Measurements from ENCODE around the gene PPP4R3A. TPM values are rescaled to one million over a fixed set of nuclear protein-coding genes. Genes with fewer than 3 reads are reported as not detected.

Gene PPP4R3A
- total RNA-seq, 2 donors from 2014 or later, result 79.3 to 90.9 TPM

GRCh38 chr14:91521061-91521640 is 11.0 kb upstream of the PPP4R3A start:
- DNase-seq, result no peak
- no peak for TF ChIP-seq CTCF (IDR thresholded peaks at IDR 0.05)
- Histone ChIP-seq H3K9me3 (no peaks in the 10 kb centered on the region), H3K9ac (ENCODE audit: low read depth in 2 of 2, low read length in 2 of 2) (no peak overlapping the region), H3K4me3 (no peak overlapping the region), H3K36me3 (no peaks in the 10 kb centered on the region), H3K4me1 (no peaks in the 10 kb centered on the region), H3K27ac (no peak overlapping the region), H3K27me3 (no peaks in the 10 kb centered on the region)
- intact Hi-C loops (cut with DNase I), result no loop called here

GRCh38 chr14:91520138-91520537 is 10.0 kb upstream of the PPP4R3A start:
- no peak for TF ChIP-seq CTCF (IDR thresholded peaks at IDR 0.05)
- intact Hi-C loops (cut with DNase I), result no loop called here
- Histone ChIP-seq H3K9ac (ENCODE audit: low read depth in 2 of 2, low read length in 2 of 2) (no peak overlapping the region), H3K4me1 (no peaks in the 10 kb centered on the region), H3K4me3 (no peak overlapping the region), H3K27ac (no peak overlapping the region), H3K27me3 (no peaks in the 10 kb centered on the region), H3K9me3 (no peaks in the 10 kb centered on the region), H3K36me3 (no peaks in the 10 kb centered on the region)
- DNase-seq, result no peak

GRCh38 chr14:91519239-91520036 is 9.3 kb upstream of the PPP4R3A start:
- H3K27me3 ChIP-seq, result no peaks in the 10 kb centered on the region
- DNase-seq, result no peak
- no peaks in the 10 kb centered on the region for H3K9me3 ChIP-seq
- no peak for TF ChIP-seq CTCF (IDR thresholded peaks at IDR 0.05)
- no peaks in the 10 kb centered on the region for H3K4me1 ChIP-seq
- no peak overlapping the region for H3K4me3 ChIP-seq
- H3K36me3 ChIP-seq, result no peaks in the 10 kb centered on the region
- intact Hi-C loops (cut with DNase I), result no loop called here
- no peak overlapping the region for H3K27ac ChIP-seq
- no peak overlapping the region for H3K9ac ChIP-seq (ENCODE audit: low read depth in 2 of 2, low read length in 2 of 2)

GRCh38 chr14:91516663-91517388 is 6.7 kb upstream of the PPP4R3A start:
- Histone ChIP-seq H3K27me3 (no peaks in the 10 kb centered on the region), H3K9me3 (no peaks in the 10 kb centered on the region), H3K9ac (ENCODE audit: low read depth in 2 of 2, low read length in 2 of 2) (no peak overlapping the region), H3K27ac (no peak overlapping the region), H3K36me3 (no peaks in the 10 kb centered on the region), H3K4me3 (no peak overlapping the region), H3K4me1 (no peaks in the 10 kb centered on the region)
- TF ChIP-seq CTCF (IDR thresholded peaks at IDR 0.05), result no peak
- intact Hi-C loops (cut with DNase I), result no loop called here
- DNase-seq, result no peak

GRCh38 chr14:91515979-91516378 is 5.9 kb upstream of the PPP4R3A start:
- H3K27me3 ChIP-seq, result no peaks in the 10 kb centered on the region
- no peak overlapping the region for H3K27ac ChIP-seq
- H3K9me3 ChIP-seq, result no peaks in the 10 kb centered on the region
- intact Hi-C loops (cut with DNase I), result no loop called here
- H3K9ac ChIP-seq (ENCODE audit: low read depth in 2 of 2, low read length in 2 of 2), result no peak overlapping the region
- no peaks in the 10 kb centered on the region for H3K4me1 ChIP-seq
- TF ChIP-seq CTCF (IDR thresholded peaks at IDR 0.05), result no peak
- DNase-seq, result no peak
- H3K4me3 ChIP-seq, result no peak overlapping the region
- H3K36me3 ChIP-seq, result no peaks in the 10 kb centered on the region

Measured in colonic mucosa (tissue), 4 donors.